GM18499 (cell line): ENCODE results near the gene PHETA1.
"Not testable (repeated sequence)": the region's sequence is repeated elsewhere in the genome, so short reads cannot be mapped to it uniquely, and the experiment has no call there.

Experiments
- ATAC-seq: cut with Tn5 transposase; IDR thresholded peaks from one replicate; pipeline ENCODE4 v1.9.1; 2021; ENCODE audit warnings: moderate number of reproducible peaks; ENCODE audit not compliant: insufficient read depth, unreplicated experiment

PHETA1 gene

GRCh38 chr12:111377440-111377839 is 8.5 kb upstream of the PHETA1 start:
- no peak for ATAC-seq

GRCh38 chr12:111373231-111373630 is 4.3 kb upstream of the PHETA1 start:
- ATAC-seq: not testable (repeated sequence)

GRCh38 chr12:111369496-111370220 is 763 bp upstream of the PHETA1 start:
- ATAC-seq: no peak

GRCh38 chr12:111368291-111368787 is 556 bp downstream of the PHETA1 start:
- ATAC-seq: no peak

- ATAC-seq: no peak
These were observed 1.2 kb downstream of the PHETA1 start for GRCh38 chr12:111367661-111368221.

- ATAC-seq: no peak
These were observed 2.3 kb downstream of the PHETA1 start for GRCh38 chr12:111366583-111366982.

- no peak for ATAC-seq
These were observed 2.8 kb downstream of the PHETA1 start for GRCh38 chr12:111366075-111366474.

- no peak for ATAC-seq
These were observed 5.3 kb downstream of the PHETA1 start for GRCh38 chr12:111363578-111363977.

- ATAC-seq: no peak
These were observed 6.0 kb downstream of the PHETA1 start for GRCh38 chr12:111362687-111363475.

GRCh38 chr12:111361717-111362576 is 6.9 kb downstream of the PHETA1 start:
- no peak for ATAC-seq

- ATAC-seq: no peak
These were observed 7.7 kb downstream of the PHETA1 start for GRCh38 chr12:111361073-111361716.

- no peak for ATAC-seq
These were observed 8.5 kb downstream of the PHETA1 start for GRCh38 chr12:111360325-111360930.

- no peak for ATAC-seq
These were observed 9.0 kb downstream of the PHETA1 start for GRCh38 chr12:111359914-111360276.

- ATAC-seq: no peak
These were observed 9.5 kb downstream of the PHETA1 start for GRCh38 chr12:111359231-111359913.

GRCh38 chr12:111355201-111355925 is 13.5 kb downstream of the PHETA1 start:
- no peak for ATAC-seq

- no peak for ATAC-seq
These were observed 14.4 kb downstream of the PHETA1 start for GRCh38 chr12:111354511-111354910.

GRCh38 chr12:111353603-111354295 is 15.1 kb downstream of the PHETA1 start:
- ATAC-seq: no peak

GRCh38 chr12:111353026-111353425 is 15.9 kb downstream of the PHETA1 start:
- no peak for ATAC-seq
